GM23248 (cell line): ENCODE measurements around the gene POLR2B. TPM values are rescaled to one million over a fixed set of nuclear protein-coding genes. Genes with fewer than 3 reads are reported as not detected.

Source experiments
- DNase-seq: peaks from one replicate; pipeline ENCODE4 v3.0.0-alpha.2; 2015
- H2AFZ ChIP-seq: fragments of 200-600 bp; sonication (generic); 2 replicates; pipeline ENCODE4 v1.6.1; 2016; ENCODE audit warnings: antibody characterized with exemption
- H3F3A ChIP-seq: fragments of 200-600 bp; sonication (generic); 2 replicates; pipeline ENCODE4 v1.6.1; 2016; ENCODE audit warnings: mild to moderate bottlenecking, antibody characterized with exemption, mixed run types; ENCODE audit not compliant: insufficient read depth
- H3K27ac ChIP-seq: fragments of 200-600 bp; sonication (generic); 2 replicates; pipeline ENCODE4 v1.5.1; 2016; ENCODE audit warnings: mild to moderate bottlenecking
- H3K27me3 ChIP-seq: fragments of 200-600 bp; sonication (generic); replicated peaks from 2 replicates; pipeline ENCODE4 v1.6.1; 2016; ENCODE audit warnings: mild to moderate bottlenecking; ENCODE audit not compliant: insufficient read depth
- H3K36me3 ChIP-seq: fragments of 200-600 bp; sonication (generic); 2 replicates; pipeline ENCODE4 v1.6.1; 2016; ENCODE audit warnings: low read depth, mild to moderate bottlenecking
- H3K4me1 ChIP-seq: fragments of 200-600 bp; sonication (generic); 2 replicates; pipeline ENCODE4 v1.6.1; 2016; ENCODE audit warnings: mild to moderate bottlenecking; ENCODE audit not compliant: insufficient read depth
- H3K4me2 ChIP-seq: fragments of 200-600 bp; sonication (generic); one replicate; pipeline ENCODE4 v1.6.1; 2016; ENCODE audit warnings: mild to moderate bottlenecking; ENCODE audit not compliant: unreplicated experiment
- H3K4me3 ChIP-seq: fragments of 200-600 bp; sonication (generic); 2 replicates; pipeline ENCODE4 v1.5.1; 2016; ENCODE audit warnings: mild to moderate bottlenecking
- H3K79me2 ChIP-seq: fragments of 200-600 bp; sonication (generic); 2 replicates; pipeline ENCODE4 v1.6.1; 2016; ENCODE audit warnings: mild to moderate bottlenecking; ENCODE audit not compliant: insufficient read depth
- H3K9ac ChIP-seq: fragments of 200-600 bp; sonication (generic); 2 replicates; pipeline ENCODE4 v1.6.1; 2016; ENCODE audit warnings: mild to moderate bottlenecking
- H3K9me2 ChIP-seq: fragments of 200-600 bp; sonication (generic); 2 replicates; pipeline ENCODE4 v1.6.1; 2016; ENCODE audit warnings: mixed run types, mild to moderate bottlenecking, moderate library complexity; ENCODE audit not compliant: insufficient read depth
- H3K9me3 ChIP-seq: fragments of 200-600 bp; sonication (generic); one replicate; pipeline ENCODE4 v1.6.1; 2017; ENCODE audit warnings: low read depth
- H4K20me1 ChIP-seq: fragments of 200-600 bp; sonication (generic); 2 replicates; pipeline ENCODE4 v1.6.0; 2016; ENCODE audit not compliant: insufficient read depth
- EZH2 ChIP-seq: fragments of 200-600 bp; sonication (generic); IDR thresholded peaks from 2 replicates; pipeline ENCODE4 v1.6.1; 2018; ENCODE audit warnings: antibody characterized with exemption, mild to moderate bottlenecking; ENCODE audit not compliant: insufficient read depth, poor library complexity, severe bottlenecking
- EZH2phosphoT487 ChIP-seq: fragments of 200-600 bp; sonication (generic); IDR thresholded peaks from 2 replicates; pipeline ENCODE4 v1.6.1; 2018; ENCODE audit warnings: antibody characterized with exemption, moderate library complexity, mild to moderate bottlenecking, low read depth; ENCODE audit not compliant: insufficient read depth
- WGBS, 2 experiments: methylation state at CpG; one replicate each; pipeline ENCODE4 v1.1.6; 2015 to 2017; ENCODE audit warnings: low lambda C conversion rate in 2 of 2, low coverage in 1 of 2; ENCODE audit errors: missing lambda C conversion rate in 2 of 2; 5-methylcytosine and 5-hydroxymethylcytosine counted together
- in situ Hi-C: fragments of 300-500 bp; cut with MboI; formaldehyde crosslinking; loops from 2 replicates; pipeline ENCODE4 v1.15.0; 2020
- polyA plus RNA-seq: library from polyadenylated mRNA; unstranded; fragments of >200 nt; fragmentation: Nextera tagmentation; extraction: Ambion mirVana; gene quantifications from 2 replicates; pipeline ENCODE4 v1.2.1, GENCODE V29; 2016
- total RNA-seq: library from RNA; depleted of rRNA; stranded (reverse); fragments of >200 nt; shearing (Covaris generic); gene quantifications from 2 replicates; pipeline ENCODE4 v1.2.3, GENCODE V29; 2014

Gene POLR2B
- total and polyA plus RNA-seq, 2 experiments from 2014 or later = 50.8 to 86.1 TPM

DNA sequence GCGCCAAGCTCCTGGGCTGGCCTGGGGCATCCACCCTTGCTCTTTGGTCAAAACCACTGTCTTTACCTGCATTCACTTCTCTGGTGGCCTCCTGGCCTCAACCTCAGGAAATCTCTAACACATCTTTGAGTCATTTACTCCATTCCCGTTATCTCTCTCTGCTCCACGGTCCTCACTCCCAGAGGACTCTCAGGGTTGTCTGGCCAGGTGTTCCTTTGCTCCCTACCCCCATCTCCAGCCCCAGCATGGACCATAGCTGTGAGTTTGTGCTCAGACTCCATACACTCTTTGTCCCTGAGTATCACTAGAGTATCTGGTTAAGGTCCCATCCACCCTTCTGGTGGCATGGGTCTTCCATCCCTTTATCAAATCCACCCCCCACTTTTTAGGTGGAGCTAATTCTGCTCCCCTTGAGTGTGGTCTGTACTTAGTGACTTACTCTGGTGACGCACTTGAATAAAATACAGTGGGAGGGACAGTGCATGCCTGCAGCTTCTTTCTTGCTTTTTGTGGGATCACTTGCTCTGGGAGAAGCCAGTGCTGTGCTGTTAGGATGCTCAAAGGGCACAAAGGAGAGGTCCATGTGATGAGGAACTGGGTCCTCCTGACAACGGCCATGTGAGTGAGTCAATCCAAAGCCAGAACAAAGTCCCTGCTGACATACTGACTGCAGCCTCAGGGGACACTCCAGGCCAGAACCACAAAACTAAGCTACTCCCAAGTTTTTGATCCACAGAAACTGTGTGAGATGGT lies 87.2 kb downstream of the POLR2B start:
- Histone ChIP-seq H3K4me3 (peak overlapping the region; percentile 58; the same call in 1 of the 2 replicates), H3K79me2 (peaks cover 26% of the 10 kb centered on the region)
- DNase-seq = peak; percentile 36

GRCh38 chr4:57068237-57068981 lies 89.7 kb downstream of the POLR2B start:
- H3K4me1 ChIP-seq = peaks cover 30% of the 10 kb centered on the region

More for the DNA sequence above, 87.2 kb downstream of the POLR2B start:
- 65 to 69% methylated on average over 5 of the region's 5 CpGs for WGBS, 2 experiments
- H3K4me1 ChIP-seq = peaks cover 47% of the 10 kb centered on the region
- peaks cover 3% of the 10 kb centered on the region for H3K9me3 ChIP-seq
- no peaks in the 10 kb centered on the region for H3K27me3 ChIP-seq
- H4K20me1 ChIP-seq = no peaks in the 10 kb centered on the region
- H2AFZ ChIP-seq = 0 out of 2 replicates have a peak overlapping the region, but pooled peaks have one; percentile 56
- H3F3A ChIP-seq = peaks cover 50% of the 10 kb centered on the region
- peak overlapping the region; percentile 82 for H3K27ac ChIP-seq
- H3K36me3 ChIP-seq = no peaks in the 10 kb centered on the region
- H3K4me2 ChIP-seq = peak overlapping the region; percentile 74
- no peaks in the 10 kb centered on the region for H3K9me2 ChIP-seq
- H3K9ac ChIP-seq = peak overlapping the region; percentile 51; the same call in 1 of the 2 replicates
- in situ Hi-C loops = no loop called here
- TF ChIP-seq EZH2 (no peak), EZH2phosphoT487 (no peak)

DNA sequence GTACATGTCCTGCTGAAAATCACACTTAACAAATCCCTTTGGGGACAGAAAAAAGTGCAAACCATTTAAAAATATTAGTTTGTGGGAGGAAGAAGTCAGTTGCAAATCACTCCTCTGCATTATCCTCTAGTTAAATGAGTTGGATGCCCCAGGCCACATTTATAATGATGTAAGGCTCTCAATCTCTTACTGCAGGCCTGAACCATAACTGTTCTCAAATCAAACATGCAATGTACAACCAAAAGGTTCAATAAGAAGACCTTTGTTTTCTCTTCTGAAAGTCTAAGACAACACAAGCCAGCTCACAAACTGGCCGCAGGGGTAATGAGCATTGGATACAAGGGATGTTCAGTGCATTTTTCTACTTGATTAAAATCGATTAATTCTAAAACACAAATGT lies 91.8 kb downstream of the POLR2B start:
- H3K27ac ChIP-seq = no peak overlapping the region
- H3K79me2 ChIP-seq = peaks cover 7% of the 10 kb centered on the region; the same call in 1 of the 2 replicates
- no peak overlapping the region for H3K4me3 ChIP-seq
- H3K9ac ChIP-seq = no peak overlapping the region
- H4K20me1 ChIP-seq = no peaks in the 10 kb centered on the region
- in situ Hi-C loops = no loop called here
- 97 to 99% methylated on average over 2 of the region's 2 CpGs for WGBS, 2 experiments
- peaks cover 28% of the 10 kb centered on the region for H3K4me1 ChIP-seq
- no peak overlapping the region for H2AFZ ChIP-seq
- TF ChIP-seq EZH2 = no peak
- no peak for TF ChIP-seq EZH2phosphoT487
- H3K36me3 ChIP-seq = no peaks in the 10 kb centered on the region
- peaks cover 33% of the 10 kb centered on the region for H3F3A ChIP-seq
- no peaks in the 10 kb centered on the region for H3K27me3 ChIP-seq
- H3K9me3 ChIP-seq = no peaks in the 10 kb centered on the region
- no peak for DNase-seq
- H3K4me2 ChIP-seq = no peak overlapping the region
- H3K9me2 ChIP-seq = no peaks in the 10 kb centered on the region

More at GRCh38 chr4:57068237-57068981, 89.7 kb downstream of the POLR2B start:
- no peak overlapping the region for H3K4me3 ChIP-seq
- no peak for DNase-seq
- H3K9me2 ChIP-seq = no peaks in the 10 kb centered on the region
- H3K27me3 ChIP-seq = no peaks in the 10 kb centered on the region
- no peak overlapping the region for H2AFZ ChIP-seq
- in situ Hi-C loops = no loop called here
- H4K20me1 ChIP-seq = no peaks in the 10 kb centered on the region
- H3K36me3 ChIP-seq = no peaks in the 10 kb centered on the region
- WGBS, 2 experiments = 95 to 97% methylated on average over 8 of the region's 8 CpGs
- no peak overlapping the region for H3K4me2 ChIP-seq
- peaks cover 37% of the 10 kb centered on the region for H3F3A ChIP-seq
- H3K79me2 ChIP-seq = peaks cover 10% of the 10 kb centered on the region
- H3K9ac ChIP-seq = no peak overlapping the region
- TF ChIP-seq EZH2 = no peak
- no peak for TF ChIP-seq EZH2phosphoT487
- H3K9me3 ChIP-seq = peaks cover under 1% of the 10 kb centered on the region
- no peak overlapping the region for H3K27ac ChIP-seq

DNA sequence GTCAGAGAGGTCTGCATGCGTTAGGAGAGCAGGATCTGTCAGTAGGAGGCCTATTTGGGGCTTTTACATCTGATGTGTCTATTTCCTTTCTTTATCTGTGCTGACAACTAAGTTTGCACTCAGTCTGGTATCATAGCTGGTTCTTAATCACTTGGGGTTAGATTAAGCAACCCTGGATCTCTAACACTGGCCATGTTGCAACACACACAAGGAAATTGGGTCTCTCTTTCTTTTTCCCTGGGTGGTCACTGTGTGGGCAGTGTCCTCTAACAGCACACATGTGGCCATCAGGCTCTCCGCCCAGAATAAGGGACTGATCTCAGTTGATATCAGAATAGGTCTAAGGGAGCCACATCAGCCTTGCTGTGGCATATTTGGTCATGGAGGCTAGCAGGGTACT lies 92.6 kb downstream of the POLR2B start:
- peak; percentile 66 for DNase-seq
- H3K79me2 ChIP-seq = peaks cover 13% of the 10 kb centered on the region; the same call in 1 of the 2 replicates
- no peaks in the 10 kb centered on the region for H4K20me1 ChIP-seq
- WGBS, 2 experiments = 42 to 43% methylated on average over 2 of the region's 2 CpGs
- no peaks in the 10 kb centered on the region for H3K36me3 ChIP-seq
- no peak for TF ChIP-seq EZH2
- no peak for TF ChIP-seq EZH2phosphoT487
- H3K9ac ChIP-seq = no peak overlapping the region
- H3K27ac ChIP-seq = peak overlapping the region; percentile 8; the same call in 1 of the 2 replicates
- H3K9me3 ChIP-seq = no peaks in the 10 kb centered on the region
- no peaks in the 10 kb centered on the region for H3K9me2 ChIP-seq
- H3K4me2 ChIP-seq = peak overlapping the region; percentile 46
- no peak overlapping the region for H3K4me3 ChIP-seq
- H2AFZ ChIP-seq = no peak overlapping the region
- peaks cover 42% of the 10 kb centered on the region for H3F3A ChIP-seq
- H3K27me3 ChIP-seq = no peaks in the 10 kb centered on the region
- in situ Hi-C loops = no loop called here
- peaks cover 29% of the 10 kb centered on the region for H3K4me1 ChIP-seq
